ENCODE results near the gene ERCC6L2.

The ERCC6L2 gene

GRCh38 chr9:95939472-95939871, 64.0 kb downstream of the ERCC6L2 start:
- TF ChIP-seq CTCF (IDR thresholded peaks at IDR 0.05; ENCODE audit: control insufficient read depth, insufficient read depth, low read depth, low read length, missing control alignments) = no peak
- no peak for DNase-seq (ENCODE audit: low read depth)
- H3K4me3 ChIP-seq (ENCODE audit: control insufficient read depth, low read depth, low read length) = no peak overlapping the region

- TF ChIP-seq CTCF (IDR thresholded peaks at IDR 0.05; ENCODE audit: control insufficient read depth, insufficient read depth, low read depth, low read length, missing control alignments) = no peak
- DNase-seq (ENCODE audit: low read depth) = no peak
- H3K4me3 ChIP-seq (ENCODE audit: control insufficient read depth, low read depth, low read length) = no peak overlapping the region
These were observed 64.8 kb downstream of the ERCC6L2 start for GRCh38 chr9:95940265-95940664.

GRCh38 chr9:95942016-95942415, 66.5 kb downstream of the ERCC6L2 start:
- no peak for DNase-seq (ENCODE audit: low read depth)
- H3K4me3 ChIP-seq (ENCODE audit: control insufficient read depth, low read depth, low read length) = no peak overlapping the region
- TF ChIP-seq CTCF (IDR thresholded peaks at IDR 0.05; ENCODE audit: control insufficient read depth, insufficient read depth, low read depth, low read length, missing control alignments) = no peak

- no peak for TF ChIP-seq CTCF (IDR thresholded peaks at IDR 0.05; ENCODE audit: control insufficient read depth, insufficient read depth, low read depth, low read length, missing control alignments)
These were observed 71.6 kb downstream of the ERCC6L2 start for GRCh38 chr9:95947118-95947517.

GRCh38 chr9:95952471-95952870, 77.0 kb downstream of the ERCC6L2 start:
- TF ChIP-seq CTCF (IDR thresholded peaks at IDR 0.05; ENCODE audit: control insufficient read depth, insufficient read depth, low read depth, low read length, missing control alignments) = no peak
- no peak for DNase-seq (ENCODE audit: low read depth)

More at GRCh38 chr9:95947118-95947517, 71.6 kb downstream of the ERCC6L2 start:
- no peak overlapping the region for H3K4me3 ChIP-seq (ENCODE audit: control insufficient read depth, low read depth, low read length)
- DNase-seq (ENCODE audit: low read depth) = no peak

GRCh38 chr9:95953986-95954385, 78.5 kb downstream of the ERCC6L2 start:
- H3K4me3 ChIP-seq (ENCODE audit: control insufficient read depth, low read depth, low read length) = no peak overlapping the region
- TF ChIP-seq CTCF (IDR thresholded peaks at IDR 0.05; ENCODE audit: control insufficient read depth, insufficient read depth, low read depth, low read length, missing control alignments) = no peak
- DNase-seq (ENCODE audit: low read depth) = no peak

More at GRCh38 chr9:95952471-95952870, 77.0 kb downstream of the ERCC6L2 start:
- H3K4me3 ChIP-seq (ENCODE audit: control insufficient read depth, low read depth, low read length) = no peak overlapping the region

- TF ChIP-seq CTCF (IDR thresholded peaks at IDR 0.05; ENCODE audit: control insufficient read depth, insufficient read depth, low read depth, low read length, missing control alignments) = no peak
- no peak for DNase-seq (ENCODE audit: low read depth)
- no peak overlapping the region for H3K4me3 ChIP-seq (ENCODE audit: control insufficient read depth, low read depth, low read length)
These were observed 79.4 kb downstream of the ERCC6L2 start for GRCh38 chr9:95954940-95955339.
